ENCODE measurements around the gene OSTC.

Gene OSTC

DNA sequence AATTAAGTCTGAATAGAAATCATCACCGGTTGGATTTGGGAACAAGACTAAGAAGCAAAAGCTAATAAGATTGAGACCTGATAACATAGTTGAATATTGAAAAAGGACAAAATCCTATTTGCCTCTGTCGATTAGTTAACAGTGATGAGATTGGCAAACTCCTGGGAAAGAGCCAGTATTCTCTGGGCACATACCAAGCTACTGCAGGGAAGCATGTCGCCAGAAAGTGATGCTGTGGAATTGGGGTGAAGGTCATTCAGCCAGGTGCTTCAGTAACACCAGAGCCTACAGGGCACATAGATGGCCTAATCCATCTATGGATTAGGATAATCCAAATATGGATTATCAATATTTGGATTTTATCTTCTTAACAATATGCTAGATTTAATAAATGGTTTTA is 44.0 kb downstream of the OSTC start:
- no peaks in the 10 kb centered on the region for H3K79me2 ChIP-seq (ENCODE audit: control insufficient read depth, low read length)
- H3F3A ChIP-seq (ENCODE audit: control insufficient read depth, insufficient read depth), result no peaks in the 10 kb centered on the region
- H3K9me2 ChIP-seq (replicated peaks; ENCODE audit: control insufficient read depth, low read length), result no peaks in the 10 kb centered on the region
- no peaks in the 10 kb centered on the region for H3K4me1 ChIP-seq (ENCODE audit: control insufficient read depth, low read length)
- H4K20me1 ChIP-seq (ENCODE audit: control insufficient read depth, insufficient read depth, low read depth, low read length), result no peaks in the 10 kb centered on the region
- H3K27ac ChIP-seq (ENCODE audit: low read depth, low read length), result no peak overlapping the region
- no peaks in the 10 kb centered on the region for H3K9me3 ChIP-seq (ENCODE audit: control insufficient read depth, insufficient read depth, low read length)
- TF ChIP-seq, protein P1, sequence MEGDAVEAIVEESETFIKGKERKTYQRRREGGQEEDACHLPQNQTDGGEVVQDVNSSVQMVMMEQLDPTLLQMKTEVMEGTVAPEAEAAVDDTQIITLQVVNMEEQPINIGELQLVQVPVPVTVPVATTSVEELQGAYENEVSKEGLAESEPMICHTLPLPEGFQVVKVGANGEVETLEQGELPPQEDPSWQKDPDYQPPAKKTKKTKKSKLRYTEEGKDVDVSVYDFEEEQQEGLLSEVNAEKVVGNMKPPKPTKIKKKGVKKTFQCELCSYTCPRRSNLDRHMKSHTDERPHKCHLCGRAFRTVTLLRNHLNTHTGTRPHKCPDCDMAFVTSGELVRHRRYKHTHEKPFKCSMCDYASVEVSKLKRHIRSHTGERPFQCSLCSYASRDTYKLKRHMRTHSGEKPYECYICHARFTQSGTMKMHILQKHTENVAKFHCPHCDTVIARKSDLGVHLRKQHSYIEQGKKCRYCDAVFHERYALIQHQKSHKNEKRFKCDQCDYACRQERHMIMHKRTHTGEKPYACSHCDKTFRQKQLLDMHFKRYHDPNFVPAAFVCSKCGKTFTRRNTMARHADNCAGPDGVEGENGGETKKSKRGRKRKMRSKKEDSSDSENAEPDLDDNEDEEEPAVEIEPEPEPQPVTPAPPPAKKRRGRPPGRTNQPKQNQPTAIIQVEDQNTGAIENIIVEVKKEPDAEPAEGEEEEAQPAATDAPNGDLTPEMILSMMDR (IDR thresholded peaks at IDR 0.05; ENCODE audit: low read depth, low read length, poor library complexity, severe bottlenecking), result no peak
- TF ChIP-seq EZH2phosphoT487 (IDR thresholded peaks at IDR 0.05; ENCODE audit: borderline replicate concordance, low read length), result no peak
- no peaks in the 10 kb centered on the region for H3K36me3 ChIP-seq (ENCODE audit: control insufficient read depth, low read length)
- H3K4me3 ChIP-seq (ENCODE audit: low read length), result no peak overlapping the region
- no peak overlapping the region for H3K4me2 ChIP-seq (ENCODE audit: low read length)
- no peaks in the 10 kb centered on the region; the same call in 1 of the 2 replicates for H3K27me3 ChIP-seq (ENCODE audit: control insufficient read depth, low read length)

DNA sequence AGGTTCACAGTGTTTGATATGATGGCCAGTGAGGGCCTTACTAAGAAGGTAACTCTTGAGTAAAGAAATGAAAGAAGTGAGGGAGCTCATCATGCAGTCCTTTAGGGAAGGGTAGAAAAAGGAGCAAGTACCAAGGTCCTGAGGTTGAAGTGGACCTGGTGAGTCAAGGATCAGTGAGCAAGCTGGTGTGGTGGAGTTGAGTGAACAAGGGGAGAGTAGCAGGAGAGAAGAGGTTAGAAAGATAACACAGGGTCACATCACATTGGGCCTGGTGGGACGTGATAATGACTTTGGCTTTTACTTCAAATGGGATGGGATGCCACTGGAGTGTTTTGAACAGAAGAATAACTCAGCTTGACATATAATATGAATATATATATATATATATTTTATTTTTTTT is 44.7 kb downstream of the OSTC start:
- Histone ChIP-seq H3K4me1 (ENCODE audit: control insufficient read depth, low read length) (no peaks in the 10 kb centered on the region), H4K20me1 (ENCODE audit: control insufficient read depth, insufficient read depth, low read depth, low read length) (no peaks in the 10 kb centered on the region), H3K9me2 (replicated peaks; ENCODE audit: control insufficient read depth, low read length) (no peaks in the 10 kb centered on the region), H3K4me3 (ENCODE audit: low read length) (no peak overlapping the region), H3K4me2 (ENCODE audit: low read length) (no peak overlapping the region), H3K79me2 (ENCODE audit: control insufficient read depth, low read length) (no peaks in the 10 kb centered on the region), H3K27me3 (ENCODE audit: control insufficient read depth, low read length) (no peaks in the 10 kb centered on the region; the same call in 1 of the 2 replicates), H3F3A (ENCODE audit: control insufficient read depth, insufficient read depth) (no peaks in the 10 kb centered on the region), H3K36me3 (ENCODE audit: control insufficient read depth, low read length) (no peaks in the 10 kb centered on the region), H3K9me3 (ENCODE audit: control insufficient read depth, insufficient read depth, low read length) (no peaks in the 10 kb centered on the region), H3K27ac (ENCODE audit: low read depth, low read length) (no peak overlapping the region)
- TF ChIP-seq, protein P1 (IDR thresholded peaks at IDR 0.05; ENCODE audit: low read depth, low read length, poor library complexity, severe bottlenecking), result no peak

- Histone ChIP-seq H3K27ac (ENCODE audit: low read depth, low read length) (no peak overlapping the region), H3K4me1 (ENCODE audit: control insufficient read depth, low read length) (no peaks in the 10 kb centered on the region), H4K20me1 (ENCODE audit: control insufficient read depth, insufficient read depth, low read depth, low read length) (no peaks in the 10 kb centered on the region), H3K79me2 (ENCODE audit: control insufficient read depth, low read length) (no peaks in the 10 kb centered on the region), H3K4me2 (ENCODE audit: low read length) (no peak overlapping the region), H3K9me3 (ENCODE audit: control insufficient read depth, insufficient read depth, low read length) (no peaks in the 10 kb centered on the region), H3K36me3 (ENCODE audit: control insufficient read depth, low read length) (no peaks in the 10 kb centered on the region), H3K9me2 (replicated peaks; ENCODE audit: control insufficient read depth, low read length) (no peaks in the 10 kb centered on the region), H3F3A (ENCODE audit: control insufficient read depth, insufficient read depth) (no peaks in the 10 kb centered on the region), H3K4me3 (ENCODE audit: low read length) (no peak overlapping the region), H3K27me3 (ENCODE audit: control insufficient read depth, low read length) (peaks cover 5% of the 10 kb centered on the region; the same call in 1 of the 2 replicates)
- no peak for TF ChIP-seq EZH2phosphoT487 (IDR thresholded peaks at IDR 0.05; ENCODE audit: borderline replicate concordance, low read length)
- TF ChIP-seq, protein P1 (IDR thresholded peaks at IDR 0.05; ENCODE audit: low read depth, low read length, poor library complexity, severe bottlenecking), result no peak
Measured at GRCh38 chr4:108696160-108696559, 45.8 kb downstream of the OSTC start.

All from DOHH2 (cell line).